GM18519 (cell line): Measurements from ENCODE around the gene KIF2A.

ENCODE experiments used
- ATAC-seq: cut with Tn5 transposase; IDR thresholded peaks from one replicate; pipeline ENCODE4 v1.9.1; 2021; ENCODE audit warnings: mild to moderate bottlenecking, moderate library complexity; ENCODE audit not compliant: unreplicated experiment, low FRiP score

KIF2A gene

DNA sequence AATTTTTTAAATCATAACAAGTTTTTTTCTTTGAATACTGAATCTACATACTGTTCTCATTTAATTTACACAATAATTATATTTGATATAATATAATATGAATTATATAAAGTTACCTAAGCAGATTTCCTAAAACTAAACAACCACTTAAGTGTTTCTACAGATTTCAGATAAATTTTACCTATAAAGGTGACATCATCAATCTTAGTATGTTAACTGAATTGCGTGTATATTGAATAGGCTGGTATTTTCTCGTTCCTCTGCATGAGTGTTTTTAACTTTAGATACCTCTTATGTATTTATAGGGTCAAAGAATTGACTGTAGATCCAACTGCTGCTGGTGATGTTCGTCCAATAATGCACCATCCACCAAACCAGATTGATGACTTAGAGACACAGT, 67.4 kb downstream of the KIF2A start:
- ATAC-seq = no peak

DNA sequence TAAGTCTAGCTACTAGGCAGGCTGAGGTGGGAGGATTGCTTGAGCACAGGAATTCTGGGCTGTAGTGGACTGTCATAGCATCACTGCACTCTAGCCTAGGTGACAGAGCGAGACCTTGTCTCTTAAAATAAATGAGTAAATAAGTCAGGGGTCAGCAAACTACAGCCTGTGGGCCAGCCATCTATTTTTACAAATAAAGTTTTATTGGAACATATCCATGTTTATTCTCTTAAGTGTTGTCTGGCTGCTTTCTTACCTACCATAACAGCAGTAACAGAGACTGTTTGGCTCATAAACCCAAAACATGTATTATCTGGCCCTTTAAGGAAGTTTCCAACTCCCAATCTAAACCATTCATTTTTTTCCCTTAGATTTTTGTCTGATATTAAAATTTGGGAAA, 68.1 kb downstream of the KIF2A start:
- no peak for ATAC-seq

DNA sequence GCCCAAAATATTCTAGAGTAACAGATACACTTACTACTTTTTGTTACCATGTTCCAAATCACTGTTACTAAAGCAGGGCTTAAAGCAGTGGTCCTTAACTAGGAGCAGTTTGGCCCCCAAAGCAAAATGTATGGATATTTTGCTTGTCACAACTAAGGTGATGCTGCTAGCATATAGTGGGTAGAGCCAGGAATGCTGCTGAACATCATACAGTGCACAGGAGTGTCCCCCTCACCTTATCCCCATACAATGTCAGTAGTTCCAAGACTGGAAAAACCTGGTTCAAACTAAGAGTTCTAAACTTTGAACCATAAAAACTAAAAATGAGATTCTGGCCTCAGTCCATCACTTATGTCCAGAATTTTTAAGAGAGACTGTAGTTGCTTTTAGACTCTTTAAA, 69.6 kb downstream of the KIF2A start:
- ATAC-seq = no peak

DNA sequence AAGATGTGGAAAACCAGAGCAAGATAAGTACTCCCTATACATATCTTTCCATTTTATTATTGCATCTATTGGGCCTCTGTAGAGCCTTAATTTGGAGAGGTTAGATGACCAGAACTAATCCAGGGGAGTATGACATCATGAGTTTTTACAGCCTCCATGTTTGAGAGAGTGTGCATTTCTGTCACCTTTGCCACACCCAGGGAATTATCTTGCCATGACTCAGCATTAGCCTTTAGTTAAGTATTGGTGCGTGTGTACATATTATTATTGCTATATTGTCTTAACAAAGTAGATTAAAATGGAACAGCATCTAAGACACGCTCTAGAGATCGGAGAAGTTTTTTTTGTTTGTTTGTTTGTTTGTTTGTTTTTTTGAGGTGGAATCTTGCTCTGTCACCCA, 70.1 kb downstream of the KIF2A start:
- no peak for ATAC-seq

DNA sequence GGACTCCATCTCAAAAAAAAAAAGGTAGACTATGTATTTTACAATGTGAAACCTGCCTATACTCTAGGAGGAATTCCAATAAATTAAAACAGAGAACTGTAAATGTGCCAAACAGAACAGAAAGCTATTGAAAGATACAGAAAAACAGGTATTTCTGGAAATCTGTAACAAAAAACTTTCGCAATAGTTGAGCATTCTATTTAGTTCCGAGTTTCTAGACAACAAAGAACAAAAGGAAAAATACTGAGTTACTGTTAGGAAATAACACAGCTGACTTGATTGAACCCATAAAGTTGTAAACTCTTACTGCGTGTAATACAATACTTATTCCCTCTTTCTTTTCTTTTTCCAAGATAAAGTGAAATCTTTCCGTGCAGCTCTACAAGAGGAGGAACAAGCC, 79.1 kb downstream of the KIF2A start:
- ATAC-seq = no peak

DNA sequence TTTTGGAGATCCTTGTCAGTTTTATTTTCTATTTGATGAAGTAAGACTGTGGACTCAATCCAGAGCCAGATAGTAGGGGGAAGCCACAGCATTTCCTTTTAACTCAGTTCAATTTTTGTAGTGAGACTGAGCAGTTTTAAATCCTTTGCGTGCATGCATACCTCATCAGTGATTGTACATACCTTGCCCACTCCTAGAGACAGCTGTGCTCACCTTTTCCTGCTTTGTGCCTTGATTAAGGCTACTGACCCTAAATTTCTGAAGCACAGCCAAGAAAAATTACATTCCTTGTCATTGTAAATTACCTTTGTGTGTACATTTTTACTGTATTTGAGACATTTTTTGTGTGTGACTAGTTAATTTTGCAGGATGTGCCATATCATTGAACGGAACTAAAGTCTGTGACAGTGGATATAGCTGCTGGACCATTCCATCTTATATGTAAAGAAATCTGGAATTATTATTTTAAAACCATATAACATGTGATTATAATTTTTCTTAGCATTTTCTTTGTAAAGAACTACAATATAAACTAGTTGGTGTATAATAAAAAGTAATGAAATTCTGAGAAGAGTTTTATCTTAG, 79.9 kb downstream of the KIF2A start:
- no peak for ATAC-seq

DNA sequence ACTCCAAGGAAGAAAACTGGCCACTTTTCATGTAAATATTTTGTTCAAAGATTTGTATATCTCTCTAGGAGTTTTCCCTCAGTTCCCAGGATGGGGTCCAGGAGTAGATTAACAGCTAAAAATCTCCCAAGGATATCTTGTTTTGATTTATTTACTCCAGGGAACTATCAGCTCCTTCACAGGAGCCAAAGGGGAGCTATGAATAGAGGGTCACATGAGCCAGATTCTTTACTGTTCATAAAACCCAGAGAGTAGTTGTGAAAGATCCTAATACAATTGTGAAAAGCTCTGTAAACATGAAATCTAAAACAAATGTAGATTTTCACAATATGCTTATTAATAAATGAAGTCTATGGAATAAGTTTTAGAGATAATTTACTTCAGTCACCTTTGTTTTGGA, 80.8 kb downstream of the KIF2A start:
- no peak for ATAC-seq

DNA sequence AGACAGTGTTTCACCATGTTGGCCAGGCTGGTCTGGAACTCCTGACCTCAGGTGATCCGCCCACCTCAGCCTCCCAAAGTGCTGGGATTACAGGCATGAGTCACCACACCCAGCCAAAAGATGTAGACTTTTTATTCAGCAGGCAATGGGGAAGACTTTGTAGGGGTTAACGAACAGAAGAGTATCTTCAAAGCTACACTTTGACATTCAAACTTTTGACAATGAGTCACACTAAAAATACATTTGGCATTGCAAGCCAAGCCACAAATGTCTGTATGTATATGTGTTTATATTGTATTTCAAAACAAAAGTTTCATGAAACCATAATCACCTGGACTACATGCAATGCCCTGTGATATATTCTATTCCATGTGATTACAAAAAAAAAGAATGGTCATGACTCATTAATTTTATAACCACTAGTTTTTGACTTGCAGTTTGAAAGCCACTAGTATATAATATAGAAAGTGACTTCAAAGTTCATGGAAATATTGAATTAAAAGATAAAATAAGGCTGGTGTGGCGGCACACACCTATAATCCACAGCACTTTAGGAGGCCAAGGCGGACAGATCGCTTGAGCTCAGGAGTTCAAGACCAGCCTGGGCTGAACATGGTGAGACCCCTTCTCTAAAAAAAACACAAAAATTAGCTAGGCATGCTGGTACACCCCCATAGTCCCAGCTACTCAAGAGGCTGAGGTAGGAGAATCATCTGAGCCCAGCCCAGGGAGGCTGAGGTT, 89.4 kb downstream of the KIF2A start:
- no peak for ATAC-seq

DNA sequence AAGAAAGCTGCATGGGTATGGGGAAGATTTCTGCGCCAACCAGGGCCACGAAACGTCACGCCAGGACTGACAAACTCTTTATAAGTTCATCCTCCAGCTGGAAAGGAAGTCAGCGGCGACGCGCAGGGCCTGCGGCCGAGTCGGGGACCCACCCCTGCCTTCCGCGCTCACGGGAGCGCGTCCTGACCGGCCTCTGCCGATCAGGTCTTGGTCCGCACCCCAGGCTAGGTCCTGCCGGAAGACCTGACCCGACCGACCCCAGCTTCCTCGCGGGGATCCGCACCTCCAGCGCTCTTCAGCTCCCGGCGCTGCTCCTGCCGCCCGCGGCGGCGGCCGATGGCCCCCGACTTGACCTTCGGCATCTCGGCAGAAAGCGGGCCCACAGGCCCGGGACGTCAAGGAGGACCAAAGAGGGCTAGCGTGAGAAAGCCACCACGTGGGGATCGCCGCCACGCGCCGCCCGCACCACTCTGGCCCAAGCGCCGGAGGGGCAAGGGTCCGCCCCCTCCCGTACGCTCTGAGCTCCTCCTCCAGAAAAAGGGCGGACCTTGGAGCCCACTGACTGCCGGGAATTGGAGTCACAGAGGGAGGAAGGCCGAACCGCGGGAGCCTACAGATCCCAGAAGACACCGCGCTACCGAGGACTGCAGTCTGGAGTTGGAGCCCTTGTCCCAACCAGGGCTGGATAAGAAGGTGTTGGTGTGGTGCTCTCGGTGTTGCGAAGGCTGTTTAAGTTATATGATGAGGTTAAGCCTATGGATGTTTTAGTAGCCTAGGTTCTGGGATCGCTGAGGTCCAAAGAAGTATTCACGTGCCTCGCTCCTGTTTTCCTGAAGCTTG, 97.6 kb downstream of the KIF2A start, which contains the start of gene DIMT1:
Gene DIMT1 (minus strand): TSS at position 495 of the 840 bp plus-strand sequence. CDS start 133 bp downstream, at position 362.
- peak; percentile 91 for ATAC-seq

DNA sequence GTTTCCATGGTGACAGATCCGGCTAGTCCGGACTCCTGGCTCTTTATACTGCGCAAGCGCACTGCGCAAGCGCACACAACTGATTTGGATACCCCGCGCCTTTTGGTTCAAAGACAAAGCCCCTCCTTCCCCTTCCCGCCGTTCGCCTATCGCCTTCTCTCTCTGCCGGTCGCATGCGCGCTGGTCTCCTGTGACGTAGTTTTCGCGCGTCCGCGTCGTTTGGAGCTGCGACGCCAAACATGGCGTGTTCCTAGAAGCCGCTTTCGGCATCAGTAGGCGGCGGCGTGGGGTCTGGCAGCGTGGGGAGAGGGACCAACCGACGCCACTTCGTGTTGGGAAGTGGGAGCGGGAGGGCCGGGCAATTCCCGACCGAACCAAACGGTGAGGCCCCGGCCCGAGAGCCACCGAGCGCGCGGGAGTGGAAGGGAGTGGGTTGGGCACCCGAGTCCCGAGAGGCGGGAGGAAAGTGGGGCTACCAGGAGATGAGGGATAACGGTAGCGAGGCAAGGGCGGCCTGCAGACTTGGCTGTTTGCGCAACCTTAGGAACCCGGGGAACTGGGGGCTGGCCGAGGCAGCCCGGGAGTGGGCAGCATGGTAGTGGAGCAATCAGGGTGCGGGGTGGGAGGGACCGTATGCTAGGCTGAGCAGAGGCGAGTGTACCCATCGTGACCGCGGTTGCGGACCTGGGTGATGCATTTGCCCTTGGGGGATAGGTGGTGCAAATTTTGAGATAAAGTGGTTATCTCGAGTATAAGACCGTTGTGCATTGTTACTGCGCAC, 106.7 kb downstream of the KIF2A start, which contains the start of gene IPO11:
Gene IPO11 (plus strand): TSS at position 215 of the 781 bp plus-strand sequence. CDS start 24,517 bp downstream, outside the sequence.
- peak; percentile 98 for ATAC-seq

DNA sequence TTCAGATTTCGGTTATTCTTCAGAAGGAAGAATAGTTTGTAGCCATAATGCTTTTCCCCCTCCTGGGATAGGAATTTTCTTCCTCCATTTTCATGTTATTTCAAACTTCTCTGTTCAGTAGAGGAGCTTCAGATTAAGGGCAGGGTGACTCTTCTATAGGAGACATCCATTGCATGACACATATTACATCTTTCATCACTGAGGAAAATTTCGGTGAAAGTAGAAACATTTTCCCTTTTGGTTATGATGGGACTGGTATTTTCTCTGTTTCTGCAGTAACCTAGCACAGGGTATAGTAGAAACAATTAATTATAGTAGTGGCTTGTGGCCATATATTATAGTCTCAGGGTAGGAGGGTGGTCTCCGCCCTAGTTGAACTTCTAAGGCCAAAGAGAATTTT, 107.7 kb downstream of the KIF2A start:
- ATAC-seq = no peak

DNA sequence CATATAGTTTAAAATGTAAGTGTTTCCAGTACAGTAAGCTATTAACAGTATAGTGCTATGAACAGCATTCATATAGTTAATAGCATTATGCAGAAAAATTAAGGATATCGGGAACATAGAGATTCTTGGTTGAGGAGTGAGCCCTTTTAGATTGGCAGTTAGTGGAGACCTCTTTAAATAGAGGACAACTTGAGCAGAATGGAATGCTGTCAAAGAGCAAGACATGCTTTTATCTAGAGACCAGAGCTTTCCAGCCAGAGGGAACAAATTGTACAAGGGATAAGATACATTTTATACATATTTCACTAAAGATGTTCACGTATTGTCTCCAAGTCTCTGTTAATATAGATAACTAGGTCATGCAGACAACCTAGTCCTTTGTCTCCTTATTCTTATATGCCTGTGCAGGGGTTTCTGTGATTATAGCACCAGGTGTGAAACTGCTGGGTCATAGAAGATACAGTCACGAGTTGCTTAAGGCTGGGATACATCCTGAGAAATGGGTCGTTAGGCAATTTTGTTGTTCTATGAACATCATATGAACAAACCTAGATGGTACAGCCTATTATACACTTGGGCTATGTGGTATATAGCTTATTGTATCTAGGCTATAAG, 112.6 kb downstream of the KIF2A start:
- ATAC-seq = no peak

DNA sequence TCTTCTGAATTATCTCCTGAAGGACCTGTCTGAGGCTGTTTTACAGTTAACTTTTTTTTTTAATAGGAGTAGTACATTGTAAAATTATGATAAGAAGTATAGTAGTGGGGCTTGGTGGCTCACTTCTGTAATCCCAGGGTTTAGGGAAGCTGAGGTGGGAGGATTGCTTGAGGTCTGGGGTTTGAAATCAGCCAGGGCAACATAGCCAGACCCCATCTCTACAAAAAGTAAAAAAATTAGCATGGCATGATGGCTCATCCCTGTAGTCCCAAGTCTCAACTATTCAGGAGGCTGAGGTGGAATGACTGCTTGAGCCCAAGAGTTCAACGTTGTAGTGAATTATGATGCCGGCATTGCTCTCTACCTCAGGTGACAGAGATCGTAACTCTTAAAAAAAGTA, 113.6 kb downstream of the KIF2A start:
- ATAC-seq = no peak

DNA sequence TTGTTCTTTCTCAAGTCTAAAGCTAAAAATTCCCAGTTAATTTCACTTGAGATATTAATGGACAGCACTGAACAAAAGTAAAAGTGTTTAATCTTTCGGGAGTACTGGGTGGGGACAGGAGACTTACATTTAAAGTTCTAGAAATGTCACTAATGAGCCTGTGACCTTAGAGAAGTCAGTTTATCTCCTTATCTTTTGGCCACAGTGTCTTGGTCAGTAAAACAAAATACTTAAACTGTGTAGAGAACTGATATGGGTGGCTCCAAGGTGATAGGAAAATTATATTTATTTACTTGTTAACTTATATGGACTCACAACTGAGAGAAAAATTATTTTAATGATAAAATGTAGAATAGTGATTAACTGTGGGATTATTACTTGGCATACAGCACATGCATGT, 115.4 kb downstream of the KIF2A start:
- no peak for ATAC-seq

DNA sequence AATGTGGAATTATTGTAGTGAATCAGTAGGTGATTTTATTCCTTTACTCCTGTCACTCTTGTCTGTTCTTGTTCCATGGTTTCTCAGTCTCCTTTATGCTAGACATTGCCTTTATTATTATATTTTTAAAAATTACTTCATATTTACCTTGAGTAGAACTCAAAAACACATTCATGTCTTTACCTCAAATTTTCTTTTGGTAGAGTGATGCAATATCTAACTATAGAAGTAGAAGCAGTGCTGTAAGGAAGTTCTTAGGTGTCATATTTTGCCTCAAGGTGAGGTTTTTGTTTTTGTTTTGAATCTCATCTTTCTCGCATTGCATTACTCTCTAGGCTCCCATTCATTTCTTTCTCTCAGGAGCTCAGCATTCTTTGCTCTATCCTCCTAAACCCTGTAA, 118.8 kb downstream of the KIF2A start:
- no peak for ATAC-seq

DNA sequence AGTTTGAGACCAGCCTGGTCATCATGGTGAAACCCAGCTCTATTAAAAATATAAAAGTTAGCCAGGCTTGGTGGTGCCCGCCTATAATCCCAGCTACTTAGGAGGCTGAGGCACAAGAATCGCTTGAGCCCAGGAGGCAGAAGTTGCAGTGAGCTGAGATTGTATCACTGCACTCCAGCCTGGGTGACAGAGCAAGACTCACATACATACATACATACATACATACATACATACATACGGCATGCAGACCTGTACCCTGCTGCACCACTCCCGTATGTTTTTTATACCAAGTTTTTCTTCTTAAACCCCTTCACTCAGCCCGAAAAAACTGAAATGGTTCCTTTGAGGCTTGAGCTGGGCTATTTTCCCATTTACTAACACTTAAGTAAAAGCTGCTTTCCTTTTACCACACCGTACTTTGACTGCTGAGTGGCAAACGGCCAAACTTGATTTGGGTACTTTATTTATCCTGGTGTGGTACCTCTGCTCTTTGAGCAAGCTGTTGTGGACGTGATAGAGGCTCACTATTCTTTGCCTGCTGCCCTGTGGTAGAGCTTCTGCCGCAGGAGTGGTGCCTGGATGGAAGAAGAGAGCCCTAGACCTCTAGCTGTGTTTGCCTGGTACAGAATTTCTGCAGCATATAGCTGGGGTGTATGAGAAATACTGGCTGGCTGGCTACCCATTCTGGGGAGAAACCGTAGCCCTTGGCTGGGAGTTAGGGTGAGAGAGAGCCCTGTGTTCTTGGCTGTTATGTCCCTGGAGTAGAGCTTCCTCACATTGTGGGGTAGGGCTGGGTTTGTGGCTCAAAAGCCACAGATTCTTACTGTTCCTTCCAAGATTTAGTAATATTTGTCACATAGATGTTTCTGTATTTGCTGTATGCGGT, 126.0 kb downstream of the KIF2A start:
- no peak for ATAC-seq

DNA sequence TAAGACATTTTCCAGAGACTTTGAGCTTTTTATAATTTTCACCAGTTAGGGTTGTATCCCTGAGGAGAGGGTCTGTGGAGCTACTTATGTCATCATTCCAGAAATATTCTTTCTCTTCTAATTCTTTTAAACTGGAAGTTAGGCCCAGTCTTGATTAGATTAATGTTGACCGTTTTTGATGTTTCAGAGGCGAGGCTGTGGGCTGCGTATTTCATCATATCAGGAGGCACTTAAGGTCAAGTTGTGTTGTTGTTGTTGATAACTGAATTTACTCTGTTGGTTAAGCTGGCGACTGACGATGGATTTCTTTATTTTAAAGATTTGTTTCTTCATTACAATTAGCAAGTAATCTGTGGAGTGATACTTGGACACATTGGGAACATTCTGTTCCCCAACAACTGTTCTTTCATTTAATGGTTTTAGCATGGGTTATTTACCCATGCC, 126.6 kb downstream of the KIF2A start:
- no peak for ATAC-seq
